OCI-LY7 (cell line): ENCODE data around the gene FBN2.

ENCODE experiments used
- EZH2phosphoT487 ChIP-seq: fragments of 200-600 bp; sonication (generic); IDR thresholded peaks from 2 replicates; pipeline ENCODE4 v1.6.1; 2018; ENCODE audit warnings: low read depth, borderline replicate concordance, mild to moderate bottlenecking, mixed run types, antibody characterized with exemption, low read length, moderate library complexity, mixed read lengths
- TF ChIP-seq, protein P1 (sequence below): fragments of 200-600 bp; sonication (generic); conservative IDR thresholded peaks from 2 replicates; pipeline ENCODE4 v1.5.1; 2014; ENCODE audit warnings: mild to moderate bottlenecking, antibody characterized with exemption, low read length, moderate library complexity, mixed read lengths

DNA sequence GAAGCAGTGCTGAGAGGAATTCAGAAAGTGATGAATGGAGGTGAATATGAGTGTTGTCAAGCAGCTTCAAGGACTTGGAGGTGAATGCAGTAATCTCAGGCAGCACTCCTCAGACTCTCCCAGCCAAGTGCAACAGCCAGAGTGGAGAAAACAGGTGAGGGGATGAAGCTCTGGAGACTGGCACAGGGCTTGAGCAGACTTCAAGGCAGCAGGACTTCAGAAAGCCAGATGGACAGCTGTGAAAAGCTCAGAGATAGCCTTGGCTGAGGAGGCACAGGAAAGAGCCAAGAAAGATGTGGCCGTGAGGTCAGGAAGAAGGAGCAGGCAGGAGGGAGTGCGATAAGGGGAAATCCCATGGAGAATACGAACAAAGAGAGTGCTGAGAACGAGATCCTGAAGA is 194.9 kb downstream of the FBN2 start:
- TF ChIP-seq, protein P1, sequence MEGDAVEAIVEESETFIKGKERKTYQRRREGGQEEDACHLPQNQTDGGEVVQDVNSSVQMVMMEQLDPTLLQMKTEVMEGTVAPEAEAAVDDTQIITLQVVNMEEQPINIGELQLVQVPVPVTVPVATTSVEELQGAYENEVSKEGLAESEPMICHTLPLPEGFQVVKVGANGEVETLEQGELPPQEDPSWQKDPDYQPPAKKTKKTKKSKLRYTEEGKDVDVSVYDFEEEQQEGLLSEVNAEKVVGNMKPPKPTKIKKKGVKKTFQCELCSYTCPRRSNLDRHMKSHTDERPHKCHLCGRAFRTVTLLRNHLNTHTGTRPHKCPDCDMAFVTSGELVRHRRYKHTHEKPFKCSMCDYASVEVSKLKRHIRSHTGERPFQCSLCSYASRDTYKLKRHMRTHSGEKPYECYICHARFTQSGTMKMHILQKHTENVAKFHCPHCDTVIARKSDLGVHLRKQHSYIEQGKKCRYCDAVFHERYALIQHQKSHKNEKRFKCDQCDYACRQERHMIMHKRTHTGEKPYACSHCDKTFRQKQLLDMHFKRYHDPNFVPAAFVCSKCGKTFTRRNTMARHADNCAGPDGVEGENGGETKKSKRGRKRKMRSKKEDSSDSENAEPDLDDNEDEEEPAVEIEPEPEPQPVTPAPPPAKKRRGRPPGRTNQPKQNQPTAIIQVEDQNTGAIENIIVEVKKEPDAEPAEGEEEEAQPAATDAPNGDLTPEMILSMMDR = no peak
- no peak for TF ChIP-seq EZH2phosphoT487
